Measurements from ENCODE around the gene UNCX. TPM values are rescaled to one million over a fixed set of nuclear protein-coding genes. Genes with fewer than 3 reads are reported as not detected.
"Not testable (repeated sequence)": the region's sequence is repeated elsewhere in the genome, so short reads cannot be mapped to it uniquely, and the experiment has no call there.

Gene UNCX
- total RNA-seq, 2 experiments from 2014 or later = not detected

- ChIA-PET CTCF (no interaction called here), POLR2A (no interaction called here)
- Histone ChIP-seq H3K9me3 (ENCODE audit: control insufficient read depth in 1 of 2, insufficient read depth in 1 of 2, low read length in 2 of 2) (peaks cover 0 to 7% of the 10 kb centered on the region in 2 experiments), H3K4me1 (ENCODE audit: insufficient read depth, low read length) (no peaks in the 10 kb centered on the region), H3K4me3 (ENCODE audit: low read length) (no peak overlapping the region), H3K27me3 (ENCODE audit: control insufficient read depth in 1 of 2, insufficient read depth in 2 of 2, low read length in 2 of 2) (peaks cover 28 to 41% of the 10 kb centered on the region in 2 experiments), H3K36me3 (ENCODE audit: insufficient read depth, low read length) (no peaks in the 10 kb centered on the region), H3K27ac (ENCODE audit: low read depth in 1 of 2, low read length in 2 of 2) (no peak overlapping the region)
- H3K4me3 Mint-ChIP-seq = no peak overlapping the region
- H3K27ac Mint-ChIP-seq = no peak overlapping the region
- ATAC-seq (ENCODE audit: poor library complexity) (no peak), DNase-seq (no peak)
- H3K9me3 Mint-ChIP-seq = no peaks in the 10 kb centered on the region
- intact Hi-C loops (cut with DNase I, micrococcal nuclease) = no loop called here
- peaks cover 49% of the 10 kb centered on the region for H3K27me3 Mint-ChIP-seq
- H3K4me1 Mint-ChIP-seq (ENCODE audit: low read depth) = no peaks in the 10 kb centered on the region
- no peak for TF ChIP-seq CTCF (IDR thresholded peaks at IDR 0.05)
- H3K36me3 Mint-ChIP-seq (ENCODE audit: low read depth) = no peaks in the 10 kb centered on the region
Observed at GRCh38 chr7:1211611-1212010, 21.1 kb upstream of the UNCX start.

GRCh38 chr7:1212025-1212424 lies 20.6 kb upstream of the UNCX start:
- H3K36me3 ChIP-seq (ENCODE audit: insufficient read depth, low read length); POLR2A ChIA-PET; DNase-seq; H3K9me3 ChIP-seq (ENCODE audit: control insufficient read depth in 1 of 2, insufficient read depth in 1 of 2, low read length in 2 of 2); H3K4me3 Mint-ChIP-seq; H3K4me1 ChIP-seq (ENCODE audit: insufficient read depth, low read length); H3K27ac Mint-ChIP-seq; H3K4me3 ChIP-seq (ENCODE audit: low read length); H3K4me1 Mint-ChIP-seq (ENCODE audit: low read depth); intact Hi-C loops (cut with DNase I, micrococcal nuclease); H3K27ac ChIP-seq (ENCODE audit: low read depth in 1 of 2, low read length in 2 of 2); H3K9me3 Mint-ChIP-seq; ATAC-seq (ENCODE audit: poor library complexity); CTCF ChIA-PET; H3K36me3 Mint-ChIP-seq (ENCODE audit: low read depth): not testable (repeated sequence)
- peaks cover 28 to 41% of the 10 kb centered on the region in 2 experiments for H3K27me3 ChIP-seq (ENCODE audit: control insufficient read depth in 1 of 2, insufficient read depth in 2 of 2, low read length in 2 of 2)
- peaks cover 53% of the 10 kb centered on the region for H3K27me3 Mint-ChIP-seq

DNA sequence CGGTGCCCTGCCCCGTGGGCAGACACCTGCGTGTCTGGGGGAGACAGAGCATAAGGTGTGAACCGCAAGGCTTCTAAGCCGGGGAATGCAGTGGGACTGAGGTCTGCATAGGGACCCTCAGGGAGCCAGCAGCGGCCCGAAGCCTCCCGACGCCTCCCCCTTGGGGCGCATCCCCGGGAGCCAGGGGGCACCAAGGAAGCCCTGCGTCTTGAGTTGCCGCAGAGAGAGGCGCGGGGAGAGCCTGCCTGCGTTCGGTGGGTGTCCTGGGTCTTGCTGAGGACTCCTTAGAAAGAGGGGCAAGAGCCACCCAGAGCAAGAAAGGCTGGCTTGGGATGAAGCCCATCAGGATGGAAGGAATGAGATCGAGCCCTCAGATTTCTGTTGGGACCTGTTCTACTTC lies 18.2 kb upstream of the UNCX start:
- no peak for DNase-seq
- Histone ChIP-seq H3K36me3 (ENCODE audit: insufficient read depth, low read length) (no peaks in the 10 kb centered on the region), H3K4me3 (ENCODE audit: low read length) (no peak overlapping the region), H3K4me1 (ENCODE audit: insufficient read depth, low read length) (no peaks in the 10 kb centered on the region), H3K9me3 (ENCODE audit: control insufficient read depth in 1 of 2, insufficient read depth in 1 of 2, low read length in 2 of 2) (peaks cover 0 to 9% of the 10 kb centered on the region in 2 experiments), H3K27ac (ENCODE audit: low read depth in 1 of 2, low read length in 2 of 2) (no peak overlapping the region), H3K27me3 (ENCODE audit: control insufficient read depth in 1 of 2, insufficient read depth in 2 of 2, low read length in 2 of 2) (peaks cover 32 to 38% of the 10 kb centered on the region in 2 experiments)
- Mint-ChIP-seq H3K9me3 (peaks cover 3% of the 10 kb centered on the region), H3K36me3 (ENCODE audit: low read depth) (no peaks in the 10 kb centered on the region), H3K27me3 (peaks cover 65% of the 10 kb centered on the region), H3K4me1 (ENCODE audit: low read depth) (no peaks in the 10 kb centered on the region), H3K27ac (no peak overlapping the region), H3K4me3 (no peak overlapping the region)
- POLR2A ChIA-PET = no interaction called here
- CTCF ChIA-PET = no interaction called here
- intact Hi-C loops (cut with DNase I, micrococcal nuclease) = no loop called here
- no peak for ATAC-seq (ENCODE audit: poor library complexity)
- TF ChIP-seq CTCF (IDR thresholded peaks at IDR 0.05) = no peak

GRCh38 chr7:1218541-1219165 lies 14.0 kb upstream of the UNCX start:
- H3K9me3 ChIP-seq (ENCODE audit: control insufficient read depth in 1 of 2, insufficient read depth in 1 of 2, low read length in 2 of 2) = peaks cover 0 to 12% of the 10 kb centered on the region in 2 experiments
- ChIA-PET CTCF (no interaction called here), POLR2A (no interaction called here)
- ATAC-seq (ENCODE audit: poor library complexity) (no peak), DNase-seq (no peak)
- no peaks in the 10 kb centered on the region for H3K36me3 Mint-ChIP-seq (ENCODE audit: low read depth)
- H3K27me3 Mint-ChIP-seq = peaks cover 74% of the 10 kb centered on the region
- H3K27ac ChIP-seq (ENCODE audit: low read depth in 1 of 2, low read length in 2 of 2) = no peak overlapping the region
- no peak overlapping the region for H3K4me3 Mint-ChIP-seq
- H3K4me1 Mint-ChIP-seq (ENCODE audit: low read depth) = no peaks in the 10 kb centered on the region
- H3K27ac Mint-ChIP-seq = no peak overlapping the region
- no peaks in the 10 kb centered on the region for H3K36me3 ChIP-seq (ENCODE audit: insufficient read depth, low read length)
- H3K27me3 ChIP-seq (ENCODE audit: control insufficient read depth in 1 of 2, insufficient read depth in 2 of 2, low read length in 2 of 2) = peaks cover 39 to 43% of the 10 kb centered on the region in 2 experiments
- TF ChIP-seq CTCF (IDR thresholded peaks at IDR 0.05) = no peak
- intact Hi-C loops (cut with DNase I, micrococcal nuclease) = no loop called here
- H3K4me3 ChIP-seq (ENCODE audit: low read length) = no peak overlapping the region
- H3K9me3 Mint-ChIP-seq = peaks cover 3% of the 10 kb centered on the region
- no peaks in the 10 kb centered on the region for H3K4me1 ChIP-seq (ENCODE audit: insufficient read depth, low read length)
